Measurements from ENCODE around the gene PMM1. TPM values are rescaled to one million over a fixed set of nuclear protein-coding genes. Genes with fewer than 3 reads are reported as not detected.

PMM1 gene
- total and polyA plus RNA-seq, 2 of the 13 experiments (the other 11 are each of a cell fraction or from before 2014, with no cell fraction given) = 17.8 to 95.6 TPM

DNA sequence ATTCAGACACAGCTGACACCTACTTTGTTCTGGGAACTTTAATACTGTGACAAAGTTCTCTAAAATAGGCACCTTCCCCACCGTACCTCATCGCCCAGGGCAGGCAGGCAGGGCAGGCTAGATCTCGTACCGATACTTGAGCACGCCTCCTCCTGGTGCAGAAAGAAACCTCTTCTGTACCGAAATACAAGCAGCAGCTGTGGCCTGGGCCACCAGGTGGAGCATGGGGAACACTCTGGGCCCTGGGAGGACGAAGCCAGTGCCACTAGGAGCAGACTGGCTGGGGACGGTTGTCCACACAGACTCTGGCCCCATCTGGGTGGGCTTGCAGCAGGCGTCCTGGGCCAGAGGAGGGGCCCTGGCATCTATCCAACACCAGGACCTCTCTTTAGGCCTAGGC, 12.8 kb downstream of the PMM1 start (continued):
- TF ChIP-seq PAWR (CRISPR knock-in tag; IDR thresholded peaks at IDR 0.05; ENCODE audit: borderline replicate concordance) = no peak
- TF ChIP-seq, protein P1, sequence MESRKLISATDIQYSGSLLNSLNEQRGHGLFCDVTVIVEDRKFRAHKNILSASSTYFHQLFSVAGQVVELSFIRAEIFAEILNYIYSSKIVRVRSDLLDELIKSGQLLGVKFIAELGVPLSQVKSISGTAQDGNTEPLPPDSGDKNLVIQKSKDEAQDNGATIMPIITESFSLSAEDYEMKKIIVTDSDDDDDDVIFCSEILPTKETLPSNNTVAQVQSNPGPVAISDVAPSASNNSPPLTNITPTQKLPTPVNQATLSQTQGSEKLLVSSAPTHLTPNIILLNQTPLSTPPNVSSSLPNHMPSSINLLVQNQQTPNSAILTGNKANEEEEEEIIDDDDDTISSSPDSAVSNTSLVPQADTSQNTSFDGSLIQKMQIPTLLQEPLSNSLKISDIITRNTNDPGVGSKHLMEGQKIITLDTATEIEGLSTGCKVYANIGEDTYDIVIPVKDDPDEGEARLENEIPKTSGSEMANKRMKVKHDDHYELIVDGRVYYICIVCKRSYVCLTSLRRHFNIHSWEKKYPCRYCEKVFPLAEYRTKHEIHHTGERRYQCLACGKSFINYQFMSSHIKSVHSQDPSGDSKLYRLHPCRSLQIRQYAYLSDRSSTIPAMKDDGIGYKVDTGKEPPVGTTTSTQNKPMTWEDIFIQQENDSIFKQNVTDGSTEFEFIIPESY (CRISPR knock-in tag; IDR thresholded peaks at IDR 0.05) = peak; percentile 72
- TF ChIP-seq NFIC (IDR thresholded peaks at IDR 0.05; ENCODE audit: low read length) = no peak
- peak; percentile 98 for TF ChIP-seq RAD21 (CRISPR knock-in tag; IDR thresholded peaks at IDR 0.05)
- TF ChIP-seq, protein P2, sequence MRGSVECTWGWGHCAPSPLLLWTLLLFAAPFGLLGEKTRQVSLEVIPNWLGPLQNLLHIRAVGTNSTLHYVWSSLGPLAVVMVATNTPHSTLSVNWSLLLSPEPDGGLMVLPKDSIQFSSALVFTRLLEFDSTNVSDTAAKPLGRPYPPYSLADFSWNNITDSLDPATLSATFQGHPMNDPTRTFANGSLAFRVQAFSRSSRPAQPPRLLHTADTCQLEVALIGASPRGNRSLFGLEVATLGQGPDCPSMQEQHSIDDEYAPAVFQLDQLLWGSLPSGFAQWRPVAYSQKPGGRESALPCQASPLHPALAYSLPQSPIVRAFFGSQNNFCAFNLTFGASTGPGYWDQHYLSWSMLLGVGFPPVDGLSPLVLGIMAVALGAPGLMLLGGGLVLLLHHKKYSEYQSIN (CRISPR knock-in tag; IDR thresholded peaks at IDR 0.05; ENCODE audit: borderline replicate concordance) = no peak
- TF ChIP-seq MYC (CRISPR knock-in tag; IDR thresholded peaks at IDR 0.05; ENCODE audit: borderline replicate concordance) = no peak; the same call in 1 of the 2 replicates
- no peak for TF ChIP-seq ZNF124 (CRISPR knock-in tag; IDR thresholded peaks at IDR 0.05)
- TF ChIP-seq ZNF660 (CRISPR knock-in tag; IDR thresholded peaks at IDR 0.05; ENCODE audit: borderline replicate concordance, low read depth) = no peak
- TF ChIP-seq HMG20B (CRISPR knock-in tag; conservative IDR thresholded peaks at IDR 0.05) = no peak
- no peak for TF ChIP-seq ZFP36L1 (CRISPR knock-in tag; IDR thresholded peaks at IDR 0.05)
- TF ChIP-seq FOSL1 (CRISPR knock-in tag; IDR thresholded peaks at IDR 0.05; ENCODE audit: borderline replicate concordance) = no peak
- TF ChIP-seq ZNF326 (CRISPR knock-in tag; IDR thresholded peaks at IDR 0.05; ENCODE audit: borderline replicate concordance) = no peak
- TF ChIP-seq, protein P3, sequence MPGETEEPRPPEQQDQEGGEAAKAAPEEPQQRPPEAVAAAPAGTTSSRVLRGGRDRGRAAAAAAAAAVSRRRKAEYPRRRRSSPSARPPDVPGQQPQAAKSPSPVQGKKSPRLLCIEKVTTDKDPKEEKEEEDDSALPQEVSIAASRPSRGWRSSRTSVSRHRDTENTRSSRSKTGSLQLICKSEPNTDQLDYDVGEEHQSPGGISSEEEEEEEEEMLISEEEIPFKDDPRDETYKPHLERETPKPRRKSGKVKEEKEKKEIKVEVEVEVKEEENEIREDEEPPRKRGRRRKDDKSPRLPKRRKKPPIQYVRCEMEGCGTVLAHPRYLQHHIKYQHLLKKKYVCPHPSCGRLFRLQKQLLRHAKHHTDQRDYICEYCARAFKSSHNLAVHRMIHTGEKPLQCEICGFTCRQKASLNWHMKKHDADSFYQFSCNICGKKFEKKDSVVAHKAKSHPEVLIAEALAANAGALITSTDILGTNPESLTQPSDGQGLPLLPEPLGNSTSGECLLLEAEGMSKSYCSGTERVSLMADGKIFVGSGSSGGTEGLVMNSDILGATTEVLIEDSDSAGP (CRISPR knock-in tag; IDR thresholded peaks at IDR 0.05; ENCODE audit: borderline replicate concordance) = peak; percentile 83
- TF ChIP-seq RARA (CRISPR knock-in tag; IDR thresholded peaks at IDR 0.05) = peak; percentile 47
- no peak for TF ChIP-seq ZNF383 (CRISPR knock-in tag; IDR thresholded peaks at IDR 0.05; ENCODE audit: borderline replicate concordance)
- 0 out of 2 replicates have a peak, but pooled peaks have one; percentile 36 for TF ChIP-seq ZSCAN31 (CRISPR knock-in tag; IDR thresholded peaks at IDR 0.05; ENCODE audit: low read depth)
- TF ChIP-seq SSRP1 (CRISPR knock-in tag; IDR thresholded peaks at IDR 0.05) = no peak
- no peak for TF ChIP-seq CREM (IDR thresholded peaks at IDR 0.05)
- TF ChIP-seq CREM (CRISPR knock-in tag; IDR thresholded peaks at IDR 0.05) = no peak
- TF ChIP-seq ZSCAN9 (CRISPR knock-in tag; IDR thresholded peaks at IDR 0.05; ENCODE audit: borderline replicate concordance) = 0 out of 2 replicates have a peak, but pooled peaks have one; percentile 62
- no peak; the same call in 1 of the 2 replicates for TF ChIP-seq ARNTL (CRISPR knock-in tag; IDR thresholded peaks at IDR 0.05)
- TF ChIP-seq AGO1 (IDR thresholded peaks at IDR 0.05; ENCODE audit: low read depth, low read length, poor library complexity, severe bottlenecking) = no peak
- no peak for TF ChIP-seq HES4 (CRISPR knock-in tag; IDR thresholded peaks at IDR 0.05; ENCODE audit: borderline replicate concordance)
- no peak for TF ChIP-seq ZNF230 (CRISPR knock-in tag; IDR thresholded peaks at IDR 0.05)
- TF ChIP-seq THAP11 (CRISPR knock-in tag; IDR thresholded peaks at IDR 0.05) = peak; percentile 52; the same call in 1 of the 2 replicates
- TF ChIP-seq, protein P4, sequence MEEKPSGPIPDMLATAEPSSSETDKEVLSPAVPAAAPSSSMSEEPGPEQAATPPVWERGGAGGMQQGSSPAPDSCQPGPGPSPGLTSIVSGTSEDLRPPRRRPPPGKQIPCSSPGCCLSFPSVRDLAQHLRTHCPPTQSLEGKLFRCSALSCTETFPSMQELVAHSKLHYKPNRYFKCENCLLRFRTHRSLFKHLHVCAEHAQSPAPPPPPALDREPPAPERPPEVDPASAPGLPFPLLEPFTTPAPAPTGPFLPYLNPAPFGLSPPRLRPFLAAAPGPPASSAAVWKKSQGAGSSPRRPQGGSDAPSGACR (CRISPR knock-in tag; IDR thresholded peaks at IDR 0.05) = no peak
- TF ChIP-seq U2AF2 (IDR thresholded peaks at IDR 0.05; ENCODE audit: low read depth, low read length) = no peak
- TF ChIP-seq STAG1 (CRISPR knock-in tag; IDR thresholded peaks at IDR 0.05) = peak; percentile 95
- peak; percentile 34; the same call in 1 of the 2 replicates for TF ChIP-seq SOX5 (CRISPR knock-in tag; IDR thresholded peaks at IDR 0.05; ENCODE audit: borderline replicate concordance)

Measured in HepG2 (cell line).